Fibroblast of mammary gland (primary cell): Measurements from ENCODE around the gene NKX6-2.

Source experiments
- DNase-seq: peaks from one replicate; pipeline ENCODE4 v3.0.0-alpha.2; 2010; ENCODE audit warnings: low read depth
- H3K4me3 ChIP-seq: 2 replicates; pipeline ENCODE4 v1.5.1; 2011; ENCODE audit warnings: low read depth, mild to moderate bottlenecking, low read length, moderate library complexity; ENCODE audit not compliant: control insufficient read depth
- TF ChIP-seq, protein P1 (sequence below): conservative IDR thresholded peaks from 2 replicates; pipeline ENCODE4 v1.5.1; 2011; ENCODE audit warnings: low read depth, low read length, inconsistent platforms; ENCODE audit not compliant: control insufficient read depth, insufficient read depth

The NKX6-2 gene

GRCh38 chr10:132754071-132754470 is 31.9 kb downstream of the NKX6-2 start:
- DNase-seq, result no peak
- H3K4me3 ChIP-seq, result no peak overlapping the region
- TF ChIP-seq, protein P1, sequence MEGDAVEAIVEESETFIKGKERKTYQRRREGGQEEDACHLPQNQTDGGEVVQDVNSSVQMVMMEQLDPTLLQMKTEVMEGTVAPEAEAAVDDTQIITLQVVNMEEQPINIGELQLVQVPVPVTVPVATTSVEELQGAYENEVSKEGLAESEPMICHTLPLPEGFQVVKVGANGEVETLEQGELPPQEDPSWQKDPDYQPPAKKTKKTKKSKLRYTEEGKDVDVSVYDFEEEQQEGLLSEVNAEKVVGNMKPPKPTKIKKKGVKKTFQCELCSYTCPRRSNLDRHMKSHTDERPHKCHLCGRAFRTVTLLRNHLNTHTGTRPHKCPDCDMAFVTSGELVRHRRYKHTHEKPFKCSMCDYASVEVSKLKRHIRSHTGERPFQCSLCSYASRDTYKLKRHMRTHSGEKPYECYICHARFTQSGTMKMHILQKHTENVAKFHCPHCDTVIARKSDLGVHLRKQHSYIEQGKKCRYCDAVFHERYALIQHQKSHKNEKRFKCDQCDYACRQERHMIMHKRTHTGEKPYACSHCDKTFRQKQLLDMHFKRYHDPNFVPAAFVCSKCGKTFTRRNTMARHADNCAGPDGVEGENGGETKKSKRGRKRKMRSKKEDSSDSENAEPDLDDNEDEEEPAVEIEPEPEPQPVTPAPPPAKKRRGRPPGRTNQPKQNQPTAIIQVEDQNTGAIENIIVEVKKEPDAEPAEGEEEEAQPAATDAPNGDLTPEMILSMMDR, result no peak

DNA sequence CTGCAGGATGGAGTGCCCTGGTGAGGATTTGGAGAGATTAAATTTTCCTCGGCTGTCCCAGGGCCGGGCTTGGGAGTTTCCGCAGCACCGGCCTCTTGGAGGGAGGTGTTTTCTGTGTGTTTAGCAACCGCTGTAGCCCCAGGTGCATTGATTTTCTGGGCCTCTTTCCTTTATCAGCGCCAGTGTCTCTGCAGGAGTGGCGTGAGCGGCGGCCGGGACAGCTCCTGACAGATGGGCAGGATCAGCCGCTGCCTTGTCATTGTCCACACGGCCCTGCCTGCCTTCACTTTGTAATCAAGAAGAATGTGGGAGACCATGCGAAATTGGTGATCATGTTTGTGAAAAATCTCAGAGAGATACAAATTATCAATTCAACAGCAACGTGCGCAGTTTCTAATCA is 32.4 kb downstream of the NKX6-2 start:
- TF ChIP-seq, protein P1, result no peak
- DNase-seq, result no peak
- H3K4me3 ChIP-seq, result no peak overlapping the region

- H3K4me3 ChIP-seq, result no peak overlapping the region
- DNase-seq, result no peak
- TF ChIP-seq, protein P1, result no peak
Measured at GRCh38 chr10:132752961-132753360, 33.0 kb downstream of the NKX6-2 start.

DNA sequence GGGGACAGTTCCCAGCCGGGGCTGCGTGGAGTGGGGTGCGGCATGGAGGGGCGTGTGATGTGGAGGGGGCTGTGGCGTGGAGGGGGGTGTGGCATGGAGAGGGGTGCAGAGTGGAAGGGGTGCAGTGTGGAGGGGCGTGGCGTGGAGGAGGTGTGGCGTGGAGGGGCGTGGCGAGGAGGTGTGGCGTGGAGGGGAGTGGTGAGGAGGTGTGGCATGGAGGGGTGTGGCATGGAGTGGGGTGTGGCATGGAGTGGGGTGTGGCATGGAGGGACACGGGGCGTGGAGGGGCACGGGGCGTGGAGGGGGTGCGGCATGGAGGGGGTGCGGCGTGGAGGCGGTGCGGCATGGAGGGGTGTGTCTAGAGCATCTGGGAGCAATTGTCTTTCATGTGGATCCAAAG is 33.6 kb downstream of the NKX6-2 start:
- TF ChIP-seq, protein P1, result no peak
- DNase-seq, result no peak
- H3K4me3 ChIP-seq, result no peak overlapping the region

DNA sequence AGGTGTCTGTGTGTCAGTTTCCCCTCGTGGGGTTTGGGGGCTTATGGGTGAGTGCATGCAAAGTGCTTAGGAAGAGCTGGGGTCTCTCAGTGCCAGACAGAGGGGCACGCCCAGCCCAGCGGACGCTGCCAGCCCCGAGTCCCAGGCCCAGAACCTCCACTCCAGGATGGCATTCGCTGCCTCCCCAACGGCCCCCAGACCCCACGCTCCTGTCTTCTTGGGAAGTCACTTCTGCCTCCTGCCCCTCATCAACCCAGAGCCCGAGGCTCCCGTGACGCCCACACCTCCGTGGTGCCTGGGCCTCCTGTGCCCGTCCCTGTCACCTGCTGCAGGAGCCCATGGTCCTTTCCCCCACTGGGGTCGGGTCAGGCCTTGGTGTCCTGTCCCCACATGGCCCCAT is 35.0 kb downstream of the NKX6-2 start:
- TF ChIP-seq, protein P1, result no peak
- H3K4me3 ChIP-seq, result no peak overlapping the region
- DNase-seq, result no peak

GRCh38 chr10:132749371-132749795 is 36.6 kb downstream of the NKX6-2 start:
- H3K4me3 ChIP-seq, result no peak overlapping the region
- TF ChIP-seq, protein P1, result no peak

More at GRCh38 chr10:132749371-132749795, 36.6 kb downstream of the NKX6-2 start:
- DNase-seq, result no peak
